HG03439 (cell line): ENCODE data around the gene SORCS2.

ENCODE experiments used
- ATAC-seq: cut with Tn5 transposase; IDR thresholded peaks from one replicate; pipeline ENCODE4 v1.9.1; 2021; ENCODE audit warnings: mild to moderate bottlenecking, moderate library complexity; ENCODE audit not compliant: unreplicated experiment

The SORCS2 gene

DNA sequence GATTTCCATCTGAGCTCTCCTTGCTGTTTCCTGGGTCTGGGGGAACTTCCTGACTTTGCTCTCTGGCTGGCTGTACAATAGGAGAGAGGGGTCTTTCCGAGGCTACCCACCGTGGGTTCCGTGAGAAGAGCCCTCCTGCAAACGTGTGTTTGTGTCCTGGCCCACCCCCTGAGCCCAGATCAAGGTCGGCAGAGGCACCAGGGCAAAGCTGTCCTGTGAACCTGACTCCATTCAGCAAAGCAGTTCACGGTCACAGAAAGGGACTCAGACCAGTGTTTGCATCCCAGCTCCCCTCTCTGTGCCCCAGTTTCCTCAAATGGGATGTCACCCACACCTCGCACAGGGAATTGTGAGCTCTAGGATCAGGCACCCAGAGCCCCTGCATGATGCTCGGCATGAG is 339.7 kb downstream of the SORCS2 start:
- no peak for ATAC-seq

DNA sequence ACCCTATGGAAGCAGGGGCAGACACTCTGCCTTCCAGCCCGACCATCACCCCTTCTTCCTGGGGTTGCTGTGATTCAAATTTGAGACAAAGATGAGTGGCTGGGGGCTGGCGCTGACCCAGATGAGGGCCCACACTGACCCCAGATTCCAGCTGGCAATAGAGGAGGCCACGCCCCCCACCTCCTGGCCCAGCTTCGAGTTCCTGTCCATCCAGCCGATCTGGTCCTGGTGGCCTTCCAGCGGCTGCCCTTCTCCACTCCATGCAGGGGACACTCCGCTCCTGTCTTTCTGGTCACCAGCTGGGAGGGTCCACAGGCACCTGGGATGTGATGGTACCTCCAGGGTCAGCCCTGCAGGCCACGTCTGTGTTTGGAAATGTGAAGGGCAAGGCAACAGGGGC is 340.9 kb downstream of the SORCS2 start:
- ATAC-seq, result no peak

GRCh38 chr4:7535094-7535493 is 342.8 kb downstream of the SORCS2 start:
- no peak for ATAC-seq

DNA sequence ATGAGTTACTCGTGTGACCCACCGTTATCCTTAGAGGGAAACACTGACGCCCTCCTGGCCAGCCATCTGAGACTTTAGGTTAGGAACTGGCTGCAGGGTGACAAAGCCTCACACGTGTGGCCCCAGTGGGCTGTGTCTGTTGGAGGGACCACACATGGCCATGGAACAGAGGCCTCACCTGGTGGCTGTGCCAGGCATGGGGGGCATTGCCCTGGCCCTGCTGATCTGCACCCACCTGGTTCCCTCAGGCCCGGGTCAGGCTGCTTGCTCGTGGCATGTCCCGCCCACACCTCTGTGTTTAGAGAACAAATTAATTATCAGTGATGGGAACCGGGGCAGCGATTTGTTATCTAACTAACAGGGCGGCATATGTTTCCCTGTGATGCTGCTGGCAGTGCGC is 343.3 kb downstream of the SORCS2 start:
- ATAC-seq, result no peak

DNA sequence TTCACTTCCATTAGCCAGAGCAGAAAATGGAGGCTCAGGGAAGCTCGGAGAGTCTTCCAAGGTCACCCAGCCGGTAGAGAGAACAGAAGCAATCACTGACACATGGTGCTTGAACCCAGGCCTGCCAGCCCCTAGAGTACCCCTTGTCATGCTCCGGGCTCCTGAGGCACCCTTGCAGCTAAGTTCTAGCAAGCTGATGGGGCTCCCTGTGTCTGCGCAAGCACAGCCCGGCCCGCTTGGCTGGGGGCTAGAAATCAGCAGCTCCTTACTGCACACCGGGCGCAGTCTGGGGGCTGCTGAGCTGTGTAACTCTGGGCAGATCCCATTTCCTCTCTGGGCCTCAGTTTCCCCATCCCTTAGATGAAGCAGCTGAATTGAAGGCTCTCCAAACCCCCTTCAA is 344.5 kb downstream of the SORCS2 start:
- no peak for ATAC-seq

- ATAC-seq, result no peak
Measured at GRCh38 chr4:7537853-7538400, 345.6 kb downstream of the SORCS2 start.

- no peak for ATAC-seq
Measured at GRCh38 chr4:7538518-7538917, 346.2 kb downstream of the SORCS2 start.

- ATAC-seq, result no peak
Measured at GRCh38 chr4:7539186-7539585, 346.8 kb downstream of the SORCS2 start.

DNA sequence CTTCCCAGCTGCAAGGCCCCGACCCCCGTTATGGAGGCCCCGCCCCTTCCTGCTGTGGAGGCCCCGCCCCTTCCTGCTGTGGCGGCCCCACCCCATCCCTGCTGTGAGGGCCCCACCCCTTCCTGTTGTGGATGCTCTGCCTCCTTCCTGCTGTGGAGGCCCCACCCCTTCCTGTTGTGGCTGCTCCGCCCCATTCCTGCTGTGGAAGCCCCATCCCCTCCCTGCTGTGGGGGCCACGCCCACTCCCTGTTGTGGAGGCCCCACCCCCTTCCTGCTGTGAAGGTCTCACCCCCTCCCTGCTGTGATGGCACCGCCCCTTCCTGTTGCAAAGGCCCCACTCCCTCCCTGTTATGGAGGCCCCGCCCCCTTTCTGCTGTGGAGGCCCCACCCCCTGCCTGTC is 347.3 kb downstream of the SORCS2 start:
- no peak for ATAC-seq

DNA sequence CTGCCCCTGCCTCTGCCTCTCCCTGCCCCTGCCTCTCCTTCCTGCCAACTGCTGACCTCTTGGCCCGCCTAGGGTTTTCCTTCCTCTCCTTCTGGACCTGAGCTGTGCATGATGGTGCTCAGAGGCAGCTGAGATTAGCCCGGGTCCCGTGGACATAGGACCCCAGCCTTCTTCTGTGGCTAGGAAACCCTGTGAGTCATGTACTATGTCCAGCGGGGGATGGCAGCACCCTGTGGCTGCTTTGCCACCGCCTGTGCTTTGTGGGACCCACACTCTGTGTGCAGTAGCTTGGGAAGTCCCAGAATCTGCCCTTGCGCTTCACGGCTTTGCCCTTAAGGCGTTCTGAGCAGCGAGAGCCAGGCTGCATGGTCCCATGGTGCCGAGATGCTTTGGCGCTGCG is 347.9 kb downstream of the SORCS2 start:
- no peak for ATAC-seq

DNA sequence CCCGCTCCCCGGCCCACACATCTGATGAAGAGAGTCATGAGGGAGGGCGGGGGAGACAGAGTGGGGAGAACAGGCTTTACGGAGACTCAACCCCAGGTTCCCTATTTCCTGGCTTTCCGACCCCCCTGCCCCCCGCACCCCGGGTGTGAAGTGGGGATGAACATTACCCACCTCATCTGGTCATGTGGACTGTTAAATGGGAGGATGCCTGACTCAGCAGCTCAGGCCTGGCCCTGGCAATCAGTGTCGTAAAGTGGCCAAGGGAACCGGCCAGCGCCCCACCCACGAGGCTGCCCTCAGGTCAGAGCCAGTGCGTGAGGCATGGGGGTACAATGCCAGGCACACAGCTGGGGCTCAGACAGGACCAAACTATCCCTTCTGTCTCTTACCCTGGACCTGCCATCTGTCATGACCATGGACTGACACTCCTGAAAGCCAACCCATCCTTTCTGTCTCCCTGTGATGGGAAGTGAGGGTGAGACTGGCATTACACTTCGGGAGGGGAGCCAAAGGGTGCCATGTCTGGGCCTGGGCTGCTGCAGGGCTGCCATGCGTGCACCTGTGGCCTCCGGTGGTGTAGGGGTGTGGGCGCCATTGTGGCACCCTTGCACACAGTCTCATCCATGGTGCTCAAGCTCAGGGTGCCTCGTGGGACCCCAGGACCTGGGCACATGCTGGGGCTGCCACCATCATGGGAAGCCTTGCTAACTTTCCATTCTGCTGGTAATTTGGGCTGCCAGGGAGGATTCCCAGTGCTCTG is 348.5 kb downstream of the SORCS2 start:
- no peak for ATAC-seq

DNA sequence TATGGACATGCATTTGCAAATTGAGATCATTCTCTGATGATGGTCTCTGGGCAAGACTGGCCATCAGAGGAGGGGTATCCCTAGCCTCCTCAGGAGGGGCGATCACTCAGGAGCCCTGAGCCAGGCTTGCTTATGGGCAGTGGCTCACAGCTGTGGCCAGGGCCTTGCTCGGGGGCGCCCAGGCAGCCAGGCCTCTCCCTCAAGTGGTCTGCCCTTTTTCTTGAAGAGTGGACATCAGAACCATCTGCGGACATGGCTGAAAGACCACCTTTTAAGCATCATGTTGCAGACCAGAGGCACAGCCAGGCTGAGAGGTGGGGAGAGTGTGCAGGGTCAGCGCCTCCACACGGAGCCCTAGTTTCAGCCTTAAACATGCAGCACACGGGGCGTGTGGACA is 349.1 kb downstream of the SORCS2 start:
- no peak for ATAC-seq

DNA sequence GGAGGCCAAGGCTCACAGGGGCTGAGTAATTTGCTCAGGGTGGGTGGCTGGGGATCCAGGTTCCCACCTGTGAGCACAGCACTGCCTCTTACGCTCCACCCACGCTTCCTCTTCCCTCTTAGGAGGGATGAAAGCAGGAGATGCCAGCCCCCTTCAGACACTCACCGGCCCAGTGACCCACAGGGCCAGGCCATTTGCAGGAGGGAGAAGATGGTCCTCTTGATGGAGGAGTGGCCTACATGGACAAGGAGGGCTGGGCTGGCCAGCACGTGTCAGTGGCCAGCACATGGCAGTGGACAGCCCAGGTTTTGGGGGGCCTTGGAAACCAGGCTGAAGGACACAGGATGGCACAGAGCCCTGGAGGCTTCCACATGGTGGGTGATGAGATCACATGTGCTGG is 350.4 kb downstream of the SORCS2 start:
- no peak for ATAC-seq

- ATAC-seq, result no peak
Measured at GRCh38 chr4:7546152-7546808, 353.9 kb downstream of the SORCS2 start.

DNA sequence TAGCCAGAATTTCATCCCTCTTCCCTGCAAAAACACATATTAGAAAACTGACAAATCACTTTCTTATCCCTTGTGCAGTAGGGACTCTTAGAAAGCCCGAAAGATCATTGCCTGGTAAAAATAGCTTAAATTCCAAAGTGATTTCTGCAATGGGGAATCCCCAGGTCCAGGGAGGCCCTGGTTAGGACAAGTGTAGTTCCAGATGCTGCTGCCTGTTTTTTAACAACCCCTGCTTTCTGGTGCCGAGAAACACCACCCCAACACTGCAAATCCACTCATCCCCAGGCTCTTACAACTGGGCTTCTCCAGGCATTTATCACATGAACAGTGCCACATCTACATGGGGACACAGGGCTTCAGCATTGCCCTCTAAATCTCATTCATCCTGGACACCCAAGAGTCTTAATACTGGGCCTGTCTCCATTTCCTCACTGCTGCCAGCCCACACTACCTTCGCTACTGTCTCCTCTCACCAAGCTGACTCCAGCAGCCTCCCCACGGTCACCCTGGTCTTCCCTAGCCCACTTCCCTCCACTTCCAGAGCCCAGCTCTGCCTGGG is 354.6 kb downstream of the SORCS2 start:
- no peak for ATAC-seq

DNA sequence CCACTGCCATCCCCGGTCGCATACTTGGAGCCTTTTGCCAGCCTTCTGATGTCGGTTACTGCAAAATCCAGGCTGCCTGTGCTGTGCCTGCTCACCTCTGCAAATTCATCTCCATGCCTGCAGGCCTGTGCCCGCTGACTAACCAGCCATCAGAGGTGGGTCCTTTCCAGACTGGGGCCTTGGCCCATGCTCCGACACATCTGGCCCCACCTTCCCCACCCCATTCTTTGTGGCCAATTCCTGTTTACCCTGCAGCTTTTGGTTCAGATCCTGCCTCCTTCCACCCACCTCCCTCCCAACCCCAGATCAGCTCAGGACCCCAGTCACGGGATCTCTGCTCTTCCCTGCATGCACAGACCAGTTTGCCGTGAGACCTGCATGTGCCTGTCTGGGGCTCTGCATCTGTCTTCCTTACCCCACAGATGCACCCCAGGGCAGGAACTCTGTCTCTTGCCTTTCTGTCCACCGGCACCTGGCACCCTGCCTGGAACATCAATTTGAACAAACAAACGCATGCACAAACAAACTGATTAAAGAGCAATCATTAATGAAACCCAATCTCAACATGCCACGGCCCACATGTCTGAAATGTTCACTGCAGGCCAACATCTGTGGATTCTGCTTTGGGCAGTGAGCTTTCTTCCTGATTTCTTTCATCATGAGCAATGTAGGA is 355.2 kb downstream of the SORCS2 start:
- ATAC-seq, result no peak

DNA sequence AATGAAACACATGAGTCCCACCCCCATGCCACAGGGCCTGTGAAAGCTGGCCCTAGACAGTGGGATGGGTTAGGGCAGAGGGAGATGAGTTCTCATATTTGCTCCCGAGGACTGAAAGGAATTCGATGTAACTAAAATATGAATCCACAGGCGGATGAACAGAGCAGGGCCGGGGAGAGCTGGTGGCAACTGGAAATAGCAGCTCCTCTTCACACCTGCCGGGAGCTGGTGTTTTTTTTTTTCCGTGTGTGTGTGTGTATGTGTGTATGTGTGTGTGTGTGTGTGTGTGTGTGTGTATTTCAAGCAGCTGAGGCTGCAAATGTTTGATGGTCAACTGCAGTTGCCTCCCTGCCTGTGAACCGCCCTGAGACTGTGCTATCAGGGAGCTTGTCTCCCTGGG is 357.5 kb downstream of the SORCS2 start:
- no peak for ATAC-seq

DNA sequence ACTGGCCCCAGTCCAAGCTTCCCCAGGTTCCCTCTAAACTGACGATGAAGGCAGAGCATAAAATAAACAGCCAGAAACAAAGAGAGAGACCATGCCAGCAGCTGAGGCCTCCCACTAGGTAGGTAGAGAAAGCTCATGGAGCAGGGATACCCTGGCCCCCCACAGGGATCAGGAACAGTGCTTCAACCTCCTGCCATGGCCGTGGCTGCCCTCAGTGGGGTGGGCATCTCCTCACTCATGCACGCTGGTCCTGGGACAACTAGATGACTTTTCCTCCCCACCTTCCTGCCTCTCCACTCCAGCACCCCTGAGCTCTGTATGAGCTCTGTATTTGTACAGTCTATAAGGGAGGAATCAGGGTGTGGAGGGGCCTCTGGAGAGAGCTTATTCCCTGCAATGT is 360.1 kb downstream of the SORCS2 start:
- ATAC-seq, result no peak

- ATAC-seq, result no peak
Measured at GRCh38 chr4:7553280-7553679, 360.9 kb downstream of the SORCS2 start.

DNA sequence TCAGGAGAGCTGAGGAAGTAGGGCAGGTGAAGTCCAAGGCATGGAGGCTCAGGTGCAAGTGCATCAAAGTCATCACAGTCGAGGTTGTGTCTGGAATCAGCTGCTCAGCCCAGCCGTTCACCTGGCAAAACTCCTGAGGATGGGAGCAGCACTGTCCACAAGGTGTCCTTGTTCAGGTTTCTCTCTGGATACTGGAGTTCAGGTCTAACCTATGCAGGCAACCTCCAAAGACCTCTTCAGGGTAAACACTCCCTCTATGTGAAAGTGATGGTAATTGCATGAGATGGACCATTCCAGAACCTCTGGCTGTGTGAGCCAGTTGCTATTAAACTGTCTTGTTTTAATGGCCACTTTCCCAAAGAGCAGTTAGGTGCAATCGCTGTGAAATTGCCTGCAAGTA is 362.6 kb downstream of the SORCS2 start:
- ATAC-seq, result no peak

DNA sequence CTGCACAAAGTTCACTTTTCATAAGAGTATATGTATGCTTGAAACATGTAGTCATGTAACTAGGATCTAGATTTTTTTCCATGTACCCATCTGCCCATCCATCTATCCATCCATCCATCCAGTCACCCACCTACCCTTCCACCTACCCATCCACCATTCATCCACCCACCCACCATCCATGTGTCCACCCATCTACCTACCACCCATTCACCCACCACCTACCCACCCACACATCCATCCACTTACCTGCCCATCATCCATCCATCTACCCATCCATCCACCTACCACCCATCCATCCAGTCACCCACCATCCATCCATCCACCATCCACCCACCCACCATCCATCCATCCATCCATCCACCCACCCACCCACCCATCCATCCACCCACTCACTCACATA is 364.2 kb downstream of the SORCS2 start:
- ATAC-seq, result no peak

DNA sequence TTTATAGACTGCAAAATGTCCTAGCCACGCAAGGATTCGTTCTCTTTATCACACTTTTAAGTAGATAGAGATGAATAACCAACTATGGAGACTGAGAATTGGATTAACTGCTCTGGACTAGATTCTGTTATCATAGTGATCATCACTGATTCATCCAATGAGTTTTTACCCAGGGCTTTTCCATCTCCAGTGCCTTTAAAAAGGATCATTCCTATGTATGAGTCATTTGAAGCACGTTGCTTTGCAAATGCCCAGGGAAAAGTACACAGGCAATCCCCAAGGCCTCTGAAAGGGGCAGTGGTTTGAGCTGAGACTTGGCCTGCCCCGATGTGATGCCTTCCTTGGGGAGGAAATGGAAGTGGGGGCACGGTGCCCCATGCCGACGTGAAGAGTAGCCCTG is 365.1 kb downstream of the SORCS2 start:
- no peak for ATAC-seq
